ENCODE results near the gene BCAS4.

Gene BCAS4

GRCh38 chr20:50824137-50824536 lies 29.3 kb downstream of the BCAS4 start:
- no peak for TF ChIP-seq JUND (IDR thresholded peaks at IDR 0.05; ENCODE audit: low read depth)
- DNase-seq (ENCODE audit: low read depth in 1 of 2, low spot score in 1 of 2) = peak in 1 of 2 experiments; percentile 97
- in situ Hi-C loops (cut with HindIII; ENCODE audit: low pct_unique_long_range_greater_than_20kb, low sequenced_read_pairs) = no loop called here

- no peak for TF ChIP-seq JUND (IDR thresholded peaks at IDR 0.05; ENCODE audit: low read depth)
- in situ Hi-C loops (cut with HindIII; ENCODE audit: low pct_unique_long_range_greater_than_20kb, low sequenced_read_pairs) = no loop called here
- no peak for DNase-seq (ENCODE audit: low read depth in 1 of 2, low spot score in 1 of 2)
Measured at GRCh38 chr20:50826121-50826520, 31.3 kb downstream of the BCAS4 start.

- no peak for DNase-seq (ENCODE audit: low read depth in 1 of 2, low spot score in 1 of 2)
- TF ChIP-seq JUND (IDR thresholded peaks at IDR 0.05; ENCODE audit: low read depth) = no peak
- in situ Hi-C loops (cut with HindIII; ENCODE audit: low pct_unique_long_range_greater_than_20kb, low sequenced_read_pairs) = no loop called here
Measured at GRCh38 chr20:50828363-50829136, 33.7 kb downstream of the BCAS4 start.

- no peak for DNase-seq (ENCODE audit: low read depth in 1 of 2, low spot score in 1 of 2)
- TF ChIP-seq JUND (IDR thresholded peaks at IDR 0.05; ENCODE audit: low read depth) = no peak
- in situ Hi-C loops (cut with HindIII; ENCODE audit: low pct_unique_long_range_greater_than_20kb, low sequenced_read_pairs) = no loop called here
Measured at GRCh38 chr20:50831622-50832021, 36.8 kb downstream of the BCAS4 start.

- in situ Hi-C loops (cut with HindIII; ENCODE audit: low pct_unique_long_range_greater_than_20kb, low sequenced_read_pairs) = no loop called here
- TF ChIP-seq JUND (IDR thresholded peaks at IDR 0.05; ENCODE audit: low read depth) = no peak
- no peak for DNase-seq (ENCODE audit: low read depth in 1 of 2, low spot score in 1 of 2)
Measured at GRCh38 chr20:50834599-50835005, 39.7 kb downstream of the BCAS4 start.

GRCh38 chr20:50837532-50838321 lies 42.9 kb downstream of the BCAS4 start:
- DNase-seq (ENCODE audit: low read depth in 1 of 2, low spot score in 1 of 2) = no peak
- TF ChIP-seq JUND (IDR thresholded peaks at IDR 0.05; ENCODE audit: low read depth) = no peak
- in situ Hi-C loops (cut with HindIII; ENCODE audit: low pct_unique_long_range_greater_than_20kb, low sequenced_read_pairs) = no loop called here

- no peak for DNase-seq (ENCODE audit: low read depth in 1 of 2, low spot score in 1 of 2)
- no peak for TF ChIP-seq JUND (IDR thresholded peaks at IDR 0.05; ENCODE audit: low read depth)
- in situ Hi-C loops (cut with HindIII; ENCODE audit: low pct_unique_long_range_greater_than_20kb, low sequenced_read_pairs) = no loop called here
Measured at GRCh38 chr20:50838322-50838625, 43.4 kb downstream of the BCAS4 start.

GRCh38 chr20:50838707-50839385 lies 44.0 kb downstream of the BCAS4 start:
- TF ChIP-seq JUND (IDR thresholded peaks at IDR 0.05; ENCODE audit: low read depth) = no peak
- no peak for DNase-seq (ENCODE audit: low read depth in 1 of 2, low spot score in 1 of 2)
- in situ Hi-C loops (cut with HindIII; ENCODE audit: low pct_unique_long_range_greater_than_20kb, low sequenced_read_pairs) = no loop called here

GRCh38 chr20:50842821-50843220 lies 48.0 kb downstream of the BCAS4 start:
- DNase-seq (ENCODE audit: low read depth in 1 of 2, low spot score in 1 of 2) = no peak
- no peak for TF ChIP-seq JUND (IDR thresholded peaks at IDR 0.05; ENCODE audit: low read depth)
- in situ Hi-C loops (cut with HindIII; ENCODE audit: low pct_unique_long_range_greater_than_20kb, low sequenced_read_pairs) = no loop called here

GRCh38 chr20:50843331-50844276 lies 48.7 kb downstream of the BCAS4 start:
- DNase-seq (ENCODE audit: low read depth in 1 of 2, low spot score in 1 of 2) = peak in 1 of 2 experiments; percentile 54
- in situ Hi-C loops (cut with HindIII; ENCODE audit: low pct_unique_long_range_greater_than_20kb, low sequenced_read_pairs) = no loop called here
- no peak for TF ChIP-seq JUND (IDR thresholded peaks at IDR 0.05; ENCODE audit: low read depth)

GRCh38 chr20:50844430-50845100 lies 49.7 kb downstream of the BCAS4 start:
- in situ Hi-C loops (cut with HindIII; ENCODE audit: low pct_unique_long_range_greater_than_20kb, low sequenced_read_pairs) = no loop called here
- TF ChIP-seq JUND (IDR thresholded peaks at IDR 0.05; ENCODE audit: low read depth) = no peak
- no peak for DNase-seq (ENCODE audit: low read depth in 1 of 2, low spot score in 1 of 2)

Measured in T47D (cell line).